Gastrocnemius medialis (tissue), 4 donors: Measurements from ENCODE around the gene DMBX1. TPM values are rescaled to one million over a fixed set of nuclear protein-coding genes. Genes with fewer than 3 reads are reported as not detected.

ENCODE experiments used
- ATAC-seq, 2 donors: fragments of 150-250 bp; one replicate each; pipeline ENCODE4 v1.9.1; 2016
- DNase-seq, 2 donors: peaks; one replicate each; pipeline ENCODE4 v3.0.0-alpha.2; 2019
- H3K27ac ChIP-seq, 4 donors: fragments of 200-600 bp; sonication (generic); 1 replicate in 1 of 4; 2 replicates in 3 of 4; pipeline ENCODE4 v1.5.1; 2016 to 2018; ENCODE audit warnings: mild to moderate bottlenecking in 2 of 4, moderate library complexity in 1 of 4
- H3K27me3 ChIP-seq, 3 donors: fragments of 200-600 bp; sonication (generic) in 2 of 3; 1 replicate in 1 of 3; 2 replicates in 2 of 3; pipeline versions ENCODE4 v1.5.1 to v1.6.0; 2016 to 2019; ENCODE audit warnings: mild to moderate bottlenecking in 1 of 3, moderate library complexity in 1 of 3
- H3K36me3 ChIP-seq, 2 donors: fragments of 200-600 bp; sonication (generic) in 1 of 2; one replicate each; pipeline ENCODE4 v1.5.1; 2017 to 2018
- H3K4me1 ChIP-seq, 2 donors: fragments of 200-600 bp; sonication (generic) in 1 of 2; one replicate each; pipeline ENCODE4 v1.5.1; 2016 to 2017; ENCODE audit warnings: mild to moderate bottlenecking in 2 of 2
- H3K4me3 ChIP-seq, 4 donors: fragments of 200-600 bp; sonication (generic) in 3 of 4; 1 replicate in 1 of 4; 2 replicates in 3 of 4; pipeline ENCODE4 v1.5.1; 2016 to 2019; ENCODE audit warnings: mild to moderate bottlenecking in 2 of 4
- H3K9me3 ChIP-seq, 3 donors: fragments of 200-600 bp; sonication (generic) in 2 of 3; 1 replicate in 1 of 3; 2 replicates in 2 of 3; pipeline ENCODE4 v1.5.1; 2016 to 2019
- CTCF ChIP-seq, 5 experiments: fragments of 450-650 bp in 3 of 5; fragments of 200-600 bp in 2 of 5; sonication (generic) in 2 of 5; IDR thresholded peaks in 4 of 5; conservative IDR thresholded peaks in 1 of 5; 1 replicate in 4 of 5; 2 replicates in 1 of 5; pipeline ENCODE4 v1.5.1; 2016 to 2019; ENCODE audit warnings: antibody characterized with exemption in 5 of 5, mild to moderate bottlenecking in 3 of 5, moderate library complexity in 3 of 5
- POLR2A ChIP-seq, 2 donors: fragments of 450-650 bp; IDR thresholded peaks; one replicate each; pipeline ENCODE4 v1.6.1; 2017; ENCODE audit warnings: antibody characterized with exemption in 2 of 2, mild to moderate bottlenecking in 2 of 2, moderate library complexity in 2 of 2
- in situ Hi-C, 4 donors: fragments of 200-750 bp; cut with MboI; loops; one replicate each; pipeline versions ENCODE4 v1.15.0 to v1.8.0; 2017; ENCODE audit warnings: low sequenced_read_pairs in 4 of 4
- intact Hi-C: fragments of 100-400 bp; cut with DNase I; formaldehyde crosslinking; loops from one replicate; pipeline ENCODE4 v1.15.1; 2023; ENCODE audit warnings: low total_unique reads
- total RNA-seq, 4 donors: library from RNA; depleted of rRNA; stranded (reverse); fragments of >200 nt; gene quantifications; one replicate each; pipeline versions ENCODE4 v1.1.0 to v1.2.3, GENCODE V29; 2016

DMBX1 gene
- total RNA-seq, 4 donors from 2014 or later = not detected

- TF ChIP-seq CTCF (IDR thresholded peaks at IDR 0.05 in 4 of 5, conservative IDR thresholded peaks at IDR 0.05 in 1 of 5) = no peak
- TF ChIP-seq POLR2A (IDR thresholded peaks at IDR 0.05) = no peak
- H3K27ac ChIP-seq = no peak overlapping the region
- no peaks in the 10 kb centered on the region for H3K4me1 ChIP-seq
- ATAC-seq = no peak
- H3K36me3 ChIP-seq = no peaks in the 10 kb centered on the region
- no peak for DNase-seq
- H3K9me3 ChIP-seq = no peaks in the 10 kb centered on the region
- H3K27me3 ChIP-seq = peaks cover 9 to 18% (median 15%) of the 10 kb centered on the region in 3 donors
- intact Hi-C loops = no loop called here
- in situ Hi-C loops = no loop called here
- H3K4me3 ChIP-seq = no peak overlapping the region
Measured at GRCh38 chr1:46453449-46453848, 36.2 kb upstream of the DMBX1 start.

- TF ChIP-seq POLR2A (IDR thresholded peaks at IDR 0.05) = no peak
- no peak for TF ChIP-seq CTCF (IDR thresholded peaks at IDR 0.05 in 4 of 5, conservative IDR thresholded peaks at IDR 0.05 in 1 of 5)
- peaks cover 0 to 9% (median 6%) of the 10 kb centered on the region in 3 donors for H3K27me3 ChIP-seq
- in situ Hi-C loops = no loop called here
- no peaks in the 10 kb centered on the region for H3K36me3 ChIP-seq
- no peak overlapping the region for H3K4me3 ChIP-seq
- H3K9me3 ChIP-seq = no peaks in the 10 kb centered on the region
- intact Hi-C loops = no loop called here
- no peak overlapping the region for H3K27ac ChIP-seq
- H3K4me1 ChIP-seq = no peaks in the 10 kb centered on the region
- ATAC-seq (no peak), DNase-seq (no peak)
Measured at GRCh38 chr1:46455951-46456350, 33.7 kb upstream of the DMBX1 start.

GRCh38 chr1:46456411-46456963 lies 33.1 kb upstream of the DMBX1 start:
- ATAC-seq (no peak), DNase-seq (no peak)
- Histone ChIP-seq H3K36me3 (no peaks in the 10 kb centered on the region), H3K4me1 (no peaks in the 10 kb centered on the region), H3K9me3 (no peaks in the 10 kb centered on the region), H3K4me3 (no peak overlapping the region), H3K27ac (no peak overlapping the region), H3K27me3 (peaks cover 0 to 9% (median under 1%) of the 10 kb centered on the region in 3 donors)
- intact Hi-C loops (no loop called here), in situ Hi-C loops (no loop called here)
- TF ChIP-seq POLR2A (IDR thresholded peaks at IDR 0.05) = no peak
- TF ChIP-seq CTCF (IDR thresholded peaks at IDR 0.05 in 4 of 5, conservative IDR thresholded peaks at IDR 0.05 in 1 of 5) = no peak

GRCh38 chr1:46457178-46457577 lies 32.5 kb upstream of the DMBX1 start:
- H3K9me3 ChIP-seq = no peaks in the 10 kb centered on the region
- H3K27ac ChIP-seq = no peak overlapping the region
- no peak for TF ChIP-seq CTCF (IDR thresholded peaks at IDR 0.05 in 4 of 5, conservative IDR thresholded peaks at IDR 0.05 in 1 of 5)
- TF ChIP-seq POLR2A (IDR thresholded peaks at IDR 0.05) = no peak
- H3K27me3 ChIP-seq = peaks cover 0 to 6% (median 0%) of the 10 kb centered on the region in 3 donors
- in situ Hi-C loops (no loop called here), intact Hi-C loops (no loop called here)
- DNase-seq (no peak), ATAC-seq (no peak)
- no peak overlapping the region for H3K4me3 ChIP-seq
- no peaks in the 10 kb centered on the region for H3K36me3 ChIP-seq
- H3K4me1 ChIP-seq = no peaks in the 10 kb centered on the region

GRCh38 chr1:46458190-46458589 lies 31.4 kb upstream of the DMBX1 start:
- intact Hi-C loops (no loop called here), in situ Hi-C loops (no loop called here)
- DNase-seq (no peak), ATAC-seq (no peak)
- no peak for TF ChIP-seq POLR2A (IDR thresholded peaks at IDR 0.05)
- no peak for TF ChIP-seq CTCF (IDR thresholded peaks at IDR 0.05 in 4 of 5, conservative IDR thresholded peaks at IDR 0.05 in 1 of 5)
- Histone ChIP-seq H3K4me3 (no peak overlapping the region), H3K4me1 (no peaks in the 10 kb centered on the region), H3K27me3 (no peaks in the 10 kb centered on the region), H3K36me3 (no peaks in the 10 kb centered on the region), H3K9me3 (no peaks in the 10 kb centered on the region), H3K27ac (no peak overlapping the region)
